Measurements from ENCODE around the gene APEH. TPM values are rescaled to one million over a fixed set of nuclear protein-coding genes. Genes with fewer than 3 reads are reported as not detected.

Gene APEH
- total RNA-seq, 1 experiment from 2014 or later = 88.6 TPM

GRCh38 chr3:49725906-49726681, 51.9 kb downstream of the APEH start:
- DNase-seq (ENCODE audit: low read depth) = no peak

DNA sequence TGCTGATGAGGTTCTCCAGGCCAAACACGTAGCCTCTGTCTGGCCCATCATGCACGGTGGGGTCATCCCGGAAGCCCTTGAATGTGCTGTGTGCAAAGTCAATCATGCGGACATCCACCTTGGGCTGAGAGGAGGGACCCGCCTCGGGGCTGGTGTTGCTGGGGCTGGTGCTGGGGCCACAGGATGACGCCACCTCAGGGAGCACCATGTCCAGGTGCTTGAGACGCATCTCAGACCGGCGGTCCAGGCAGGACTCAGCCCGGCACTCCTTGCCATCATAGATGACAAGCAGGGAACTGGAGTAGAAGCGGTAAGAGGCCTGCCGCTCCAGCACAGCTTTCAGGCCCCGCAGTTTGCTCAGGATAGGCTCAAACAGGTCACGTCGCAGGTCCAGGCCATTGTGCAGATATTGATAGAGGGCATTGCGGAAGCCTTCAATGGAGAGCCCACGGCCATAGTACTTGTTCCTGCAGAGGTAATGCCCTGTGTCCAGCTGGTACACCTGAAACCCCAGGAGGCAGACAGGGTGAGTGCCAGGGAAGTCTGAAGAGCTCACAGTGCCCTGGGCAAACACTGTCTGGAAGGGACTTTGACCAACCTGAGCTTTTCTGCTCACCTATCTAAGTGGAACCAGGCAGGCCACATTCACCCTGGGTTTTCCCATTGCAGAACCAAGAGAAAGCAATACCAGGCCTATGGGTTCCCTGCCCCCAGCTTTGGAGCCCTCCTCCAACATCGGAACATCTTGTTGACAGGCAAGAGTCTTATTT, 53.2 kb downstream of the APEH start:
- DNase-seq (ENCODE audit: low read depth) = no peak

DNA sequence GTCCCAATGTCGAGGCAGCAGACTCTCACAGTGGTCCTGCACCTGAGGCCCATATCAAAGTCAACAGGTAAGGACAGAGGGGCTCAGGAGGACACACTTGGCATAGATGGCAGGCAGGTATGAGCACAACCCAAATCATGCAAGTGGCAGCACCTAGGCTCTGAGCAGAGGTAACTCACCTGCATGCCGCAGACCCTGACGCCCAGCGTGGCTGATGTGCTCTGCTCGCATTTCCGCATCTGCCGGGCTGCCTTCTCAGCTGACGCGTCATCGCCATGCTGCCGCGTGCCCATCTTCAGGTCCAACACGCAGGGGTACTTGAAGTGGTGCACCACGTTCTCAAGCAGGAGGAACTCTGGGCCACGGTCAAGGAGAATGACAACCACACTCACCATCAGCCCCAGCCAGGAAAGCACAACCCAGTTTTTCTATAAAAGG, 53.8 kb downstream of the APEH start:
- DNase-seq (ENCODE audit: low read depth) = no peak

DNA sequence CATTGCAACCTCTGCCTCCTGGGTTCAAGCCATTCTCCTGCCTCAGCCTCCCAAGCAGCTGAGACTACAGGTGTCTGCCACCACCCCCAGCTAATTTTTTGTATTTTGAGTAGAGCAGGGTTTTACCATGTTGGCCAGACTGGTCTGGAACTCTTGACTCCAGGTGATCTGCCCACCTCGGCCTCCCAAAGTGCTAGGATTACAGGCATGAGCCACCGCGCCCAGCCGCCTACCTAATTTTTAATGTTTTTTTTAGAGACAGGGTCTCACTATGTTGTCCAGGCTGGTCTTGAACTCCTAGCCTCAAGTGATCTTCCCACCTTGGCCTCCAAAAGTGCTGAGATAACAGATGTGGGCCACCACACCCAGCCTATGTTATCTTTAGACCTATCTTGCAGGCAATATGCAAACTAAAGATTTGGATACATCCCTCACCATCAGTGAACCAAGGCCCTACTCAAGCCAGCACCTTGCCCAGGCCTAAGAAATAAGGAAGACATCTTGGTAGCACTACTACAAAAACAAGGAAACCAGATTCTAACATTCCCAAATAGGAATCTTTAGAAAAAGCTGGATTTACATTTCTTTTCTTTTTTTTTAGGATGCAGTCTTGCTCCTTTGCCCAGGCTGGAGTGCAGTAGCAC, 55.9 kb downstream of the APEH start:
- DNase-seq (ENCODE audit: low read depth) = no peak

GRCh38 chr3:49732597-49732996, 58.4 kb downstream of the APEH start:
- DNase-seq (ENCODE audit: low read depth) = no peak

GRCh38 chr3:49733551-49733950, 59.4 kb downstream of the APEH start:
- DNase-seq (ENCODE audit: low read depth) = no peak

Other genes starting within 250 kb of the APEH start
- gene NICN1, start 245.0 kb upstream of the APEH start, total RNA-seq (2014; rRNA removed; shearing (Covaris generic)) = 1.2 and 1.7 TPM in 2 replicates
- gene DAG1, start 204.1 kb upstream of the APEH start, total RNA-seq (2014; rRNA removed; shearing (Covaris generic)) = 79.8 and 104 TPM in 2 replicates
- 0.07 and 0.27 TPM in 2 replicates for gene BSN, start 119.9 kb upstream of the APEH start, total RNA-seq (2014; rRNA removed; shearing (Covaris generic))
- 0.59 TPM in 1 of 2 replicates, not detected in the other for gene MST1, start 15.1 kb downstream of the APEH start, total RNA-seq (2014; rRNA removed; shearing (Covaris generic))
- gene RNF123, start 15.2 kb downstream of the APEH start, total RNA-seq (2014; rRNA removed; shearing (Covaris generic)) = 6.9 and 13.7 TPM in 2 replicates
- 5.5 TPM in 1 of 2 replicates, not detected in the other for gene AMIGO3, start 45.3 kb downstream of the APEH start, total RNA-seq (2014; rRNA removed; shearing (Covaris generic))
- 20.4 and 39.4 TPM in 2 replicates for gene GMPPB, start 49.6 kb downstream of the APEH start, total RNA-seq (2014; rRNA removed; shearing (Covaris generic))
- gene IP6K1, start 112.2 kb downstream of the APEH start, total RNA-seq (2014; rRNA removed; shearing (Covaris generic)) = 21.4 and 33.7 TPM in 2 replicates
- not detected in 2 replicates for gene CDHR4, start 125.5 kb downstream of the APEH start, total RNA-seq (2014; rRNA removed; shearing (Covaris generic))
- gene INKA1, start 128.9 kb downstream of the APEH start, total RNA-seq (2014; rRNA removed; shearing (Covaris generic)) = 0.89 and 1.6 TPM in 2 replicates
- gene UBA7, start 139.6 kb downstream of the APEH start, total RNA-seq (2014; rRNA removed; shearing (Covaris generic)) = 21.8 and 46.1 TPM in 2 replicates
- gene TRAIP, start 182.2 kb downstream of the APEH start, total RNA-seq (2014; rRNA removed; shearing (Covaris generic)) = 6.5 and 9.9 TPM in 2 replicates
- gene CAMKV, start 195.6 kb downstream of the APEH start, total RNA-seq (2014; rRNA removed; shearing (Covaris generic)) = 0.12 and 0.27 TPM in 2 replicates
- 0.17 and 1.4 TPM in 2 replicates for gene MST1R, start 229.5 kb downstream of the APEH start, total RNA-seq (2014; rRNA removed; shearing (Covaris generic))

Measured in M059J (cell line).